Measurements from ENCODE around the gene KYAT1. TPM values are rescaled to one million over a fixed set of nuclear protein-coding genes. Genes with fewer than 3 reads are reported as not detected.

KYAT1 gene
- total and polyA plus RNA-seq, 2 of the 13 experiments (the other 11 are each of a cell fraction or from before 2014, with no cell fraction given), result 9.2 to 46.5 TPM

DNA sequence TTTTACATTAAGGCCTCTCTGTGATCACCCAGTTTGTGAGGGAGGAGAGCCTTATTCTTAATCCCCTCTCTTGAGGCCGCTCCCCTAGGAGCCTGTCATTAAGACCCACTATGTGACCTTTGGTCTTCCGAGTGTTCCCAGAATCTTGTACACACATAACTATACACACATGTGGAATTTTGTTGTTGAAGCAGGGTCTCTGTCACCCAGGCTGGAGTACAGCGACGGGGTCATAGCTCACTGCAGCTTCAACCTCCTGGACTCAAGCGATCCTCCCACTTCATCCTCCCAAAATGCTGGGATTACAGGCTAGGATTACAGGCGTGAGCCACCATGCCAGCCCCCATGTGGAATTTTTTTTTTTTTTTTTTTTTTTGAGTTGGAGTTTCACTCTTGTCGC lies 24.2 kb upstream of the KYAT1 start (continued):
- TF ChIP-seq ZBTB21 (CRISPR knock-in tag; IDR thresholded peaks at IDR 0.05), result no peak
- TF ChIP-seq POGZ (CRISPR knock-in tag; IDR thresholded peaks at IDR 0.05), result no peak
- no peak for TF ChIP-seq NONO (IDR thresholded peaks at IDR 0.05)
- TF ChIP-seq NONO (CRISPR knock-in tag; conservative IDR thresholded peaks at IDR 0.05), result no peak
- no peak for TF ChIP-seq ZNF530 (CRISPR knock-in tag; IDR thresholded peaks at IDR 0.05; ENCODE audit: low read depth)
- TF ChIP-seq, protein P1, sequence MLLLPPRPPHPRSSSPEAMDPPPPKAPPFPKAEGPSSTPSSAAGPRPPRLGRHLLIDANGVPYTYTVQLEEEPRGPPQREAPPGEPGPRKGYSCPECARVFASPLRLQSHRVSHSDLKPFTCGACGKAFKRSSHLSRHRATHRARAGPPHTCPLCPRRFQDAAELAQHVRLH (CRISPR knock-in tag; IDR thresholded peaks at IDR 0.05; ENCODE audit: borderline replicate concordance, low read depth), result no peak
- no peak for TF ChIP-seq ZIK1 (CRISPR knock-in tag; IDR thresholded peaks at IDR 0.05; ENCODE audit: borderline replicate concordance, low read depth)
- no peak for TF ChIP-seq ZNF24 (IDR thresholded peaks at IDR 0.05)
- no peak for TF ChIP-seq ZSCAN12 (CRISPR knock-in tag; IDR thresholded peaks at IDR 0.05)
- no peak for TF ChIP-seq MEIS1 (CRISPR knock-in tag; IDR thresholded peaks at IDR 0.05; ENCODE audit: borderline replicate concordance)
- TF ChIP-seq HOXA3 (CRISPR knock-in tag; IDR thresholded peaks at IDR 0.05), result peak; percentile 40; the same call in 1 of the 2 replicates
- TF ChIP-seq TCF12 (IDR thresholded peaks at IDR 0.05), result no peak
- no peak for TF ChIP-seq TCF12 (CRISPR knock-in tag; IDR thresholded peaks at IDR 0.05)
- TF ChIP-seq, protein P2, sequence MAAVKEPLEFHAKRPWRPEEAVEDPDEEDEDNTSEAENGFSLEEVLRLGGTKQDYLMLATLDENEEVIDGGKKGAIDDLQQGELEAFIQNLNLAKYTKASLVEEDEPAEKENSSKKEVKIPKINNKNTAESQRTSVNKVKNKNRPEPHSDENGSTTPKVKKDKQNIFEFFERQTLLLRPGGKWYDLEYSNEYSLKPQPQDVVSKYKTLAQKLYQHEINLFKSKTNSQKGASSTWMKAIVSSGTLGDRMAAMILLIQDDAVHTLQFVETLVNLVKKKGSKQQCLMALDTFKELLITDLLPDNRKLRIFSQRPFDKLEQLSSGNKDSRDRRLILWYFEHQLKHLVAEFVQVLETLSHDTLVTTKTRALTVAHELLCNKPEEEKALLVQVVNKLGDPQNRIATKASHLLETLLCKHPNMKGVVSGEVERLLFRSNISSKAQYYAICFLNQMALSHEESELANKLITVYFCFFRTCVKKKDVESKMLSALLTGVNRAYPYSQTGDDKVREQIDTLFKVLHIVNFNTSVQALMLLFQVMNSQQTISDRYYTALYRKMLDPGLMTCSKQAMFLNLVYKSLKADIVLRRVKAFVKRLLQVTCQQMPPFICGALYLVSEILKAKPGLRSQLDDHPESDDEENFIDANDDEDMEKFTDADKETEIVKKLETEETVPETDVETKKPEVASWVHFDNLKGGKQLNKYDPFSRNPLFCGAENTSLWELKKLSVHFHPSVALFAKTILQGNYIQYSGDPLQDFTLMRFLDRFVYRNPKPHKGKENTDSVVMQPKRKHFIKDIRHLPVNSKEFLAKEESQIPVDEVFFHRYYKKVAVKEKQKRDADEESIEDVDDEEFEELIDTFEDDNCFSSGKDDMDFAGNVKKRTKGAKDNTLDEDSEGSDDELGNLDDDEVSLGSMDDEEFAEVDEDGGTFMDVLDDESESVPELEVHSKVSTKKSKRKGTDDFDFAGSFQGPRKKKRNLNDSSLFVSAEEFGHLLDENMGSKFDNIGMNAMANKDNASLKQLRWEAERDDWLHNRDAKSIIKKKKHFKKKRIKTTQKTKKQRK (IDR thresholded peaks at IDR 0.05; ENCODE audit: low read length), result no peak
- no peak for TF ChIP-seq POLR2G (IDR thresholded peaks at IDR 0.05; ENCODE audit: low read depth, low read length)
- no peak for TF ChIP-seq MAF1 (CRISPR knock-in tag; IDR thresholded peaks at IDR 0.05; ENCODE audit: borderline replicate concordance)
